ENCODE measurements around the gene SRRM4.
"Not testable (repeated sequence)": the region's sequence is repeated elsewhere in the genome, so short reads cannot be mapped to it uniquely, and the experiment has no call there.

The SRRM4 gene

GRCh38 chr12:119008691-119009221, 27.4 kb downstream of the SRRM4 start:
- FAIRE-seq, result no peak

DNA sequence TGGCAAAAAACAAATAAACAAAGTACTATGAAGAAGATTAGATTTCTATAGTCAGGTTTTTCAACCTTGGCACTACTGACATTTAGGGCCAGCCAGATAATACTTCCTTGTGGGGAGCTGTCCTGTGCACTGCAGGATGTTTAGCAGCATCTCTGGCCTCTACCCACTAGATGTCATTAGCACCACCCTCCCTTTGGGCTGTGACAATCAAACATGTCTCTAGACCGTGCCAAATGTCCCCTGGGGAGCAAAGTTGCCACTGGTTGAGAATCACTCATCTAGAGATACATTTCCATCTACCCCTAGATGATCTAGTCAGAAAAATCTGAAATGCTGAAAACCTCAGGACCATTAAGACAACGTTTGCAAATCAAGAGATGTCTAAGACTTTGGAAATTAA, 29.9 kb downstream of the SRRM4 start:
- no peak for FAIRE-seq

DNA sequence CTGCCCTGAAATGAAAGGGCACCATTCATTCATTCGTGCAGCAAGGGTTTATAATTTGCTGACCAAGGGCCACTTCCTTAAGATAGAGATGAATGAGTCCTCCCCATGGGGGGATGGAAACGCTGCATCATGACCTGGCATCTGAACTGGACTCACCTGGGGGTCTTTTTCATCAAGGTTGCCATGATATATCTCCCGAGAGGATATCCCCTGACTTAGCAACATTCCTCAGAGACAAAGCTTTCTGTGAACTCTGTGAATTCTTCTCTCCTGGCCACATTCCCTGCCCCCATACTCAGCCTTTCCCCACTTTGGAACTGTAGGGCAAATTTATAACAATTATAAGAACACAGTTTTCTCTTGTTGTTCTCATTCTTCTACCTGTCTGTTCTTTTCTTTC, 30.8 kb downstream of the SRRM4 start:
- no peak for FAIRE-seq

- FAIRE-seq, result no peak
Measured at GRCh38 chr12:119013023-119013422, 31.7 kb downstream of the SRRM4 start.

DNA sequence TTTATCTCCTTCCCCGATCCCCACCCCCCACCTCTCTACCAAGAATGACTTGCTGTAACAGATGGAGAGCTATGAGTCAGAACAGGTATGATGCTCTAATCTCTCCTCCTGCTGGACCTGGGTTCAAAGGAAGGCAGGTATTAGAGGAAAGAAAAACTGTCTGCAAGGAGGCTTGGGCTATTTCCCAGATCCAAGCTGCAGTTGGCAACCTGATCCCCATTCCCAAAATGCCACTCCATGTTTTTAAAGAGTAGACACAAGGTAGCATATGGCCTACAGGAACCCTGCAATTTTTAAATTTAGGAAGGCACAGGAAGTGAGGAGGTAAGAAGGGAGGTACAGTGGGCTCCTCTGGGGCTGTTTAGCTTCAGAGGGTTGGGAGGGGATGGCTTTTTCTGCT, 33.0 kb downstream of the SRRM4 start:
- FAIRE-seq, result no peak

GRCh38 chr12:119016715-119017114, 35.4 kb downstream of the SRRM4 start:
- no peak for FAIRE-seq

GRCh38 chr12:119019166-119019565, 37.8 kb downstream of the SRRM4 start:
- no peak for FAIRE-seq

- FAIRE-seq, result no peak
Measured at GRCh38 chr12:119020406-119021360, 39.3 kb downstream of the SRRM4 start.

- no peak for FAIRE-seq
Measured at GRCh38 chr12:119024356-119024755, 43.0 kb downstream of the SRRM4 start.

- FAIRE-seq, result no peak
Measured at GRCh38 chr12:119025786-119026185, 44.4 kb downstream of the SRRM4 start.

- FAIRE-seq, result not testable (repeated sequence)
Measured at GRCh38 chr12:119033332-119033731, 52.0 kb downstream of the SRRM4 start.

GRCh38 chr12:119036878-119037825, 55.8 kb downstream of the SRRM4 start:
- FAIRE-seq, result no peak

DNA sequence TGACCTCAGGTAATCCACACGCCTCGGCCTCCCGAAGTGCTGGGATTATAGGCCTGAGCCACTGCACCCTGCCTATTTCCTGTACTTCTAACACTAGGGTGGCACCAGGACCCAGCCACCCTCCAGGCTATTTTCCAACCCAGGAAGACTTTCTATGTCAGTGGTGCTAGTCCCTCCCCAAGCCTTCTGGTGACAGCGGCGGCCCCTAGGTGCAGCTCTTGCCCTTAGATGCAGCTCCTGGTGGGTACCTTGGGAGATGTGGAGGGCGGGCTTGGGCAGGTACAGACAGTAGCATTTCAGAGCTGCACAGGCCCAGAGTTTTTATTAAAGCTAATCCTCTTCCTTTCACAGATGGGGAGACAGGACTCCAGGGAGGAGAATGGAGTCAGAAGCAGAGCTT, 62.8 kb downstream of the SRRM4 start:
- no peak for FAIRE-seq

GRCh38 chr12:119047641-119048040, 66.3 kb downstream of the SRRM4 start:
- no peak for FAIRE-seq

GRCh38 chr12:119050663-119051062, 69.3 kb downstream of the SRRM4 start:
- FAIRE-seq, result no peak

DNA sequence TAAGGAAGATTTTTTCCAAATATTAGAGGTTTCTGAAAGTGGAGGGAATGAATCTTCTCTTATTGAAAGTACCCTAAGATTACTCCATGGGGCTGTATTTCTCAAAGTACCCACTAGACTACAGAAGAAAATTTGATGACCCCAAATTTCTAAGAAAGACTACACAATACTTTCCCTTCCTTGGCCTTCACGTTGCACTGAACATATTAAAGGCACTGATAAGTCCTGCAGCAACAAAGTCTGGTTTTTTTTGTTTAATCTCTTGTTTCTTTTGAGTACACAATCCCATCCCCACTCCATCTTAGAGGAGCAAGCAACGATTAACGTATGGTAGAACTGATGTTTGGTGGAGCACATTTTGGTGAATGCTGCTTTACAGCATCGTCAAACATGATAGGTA, 70.1 kb downstream of the SRRM4 start:
- FAIRE-seq, result no peak

DNA sequence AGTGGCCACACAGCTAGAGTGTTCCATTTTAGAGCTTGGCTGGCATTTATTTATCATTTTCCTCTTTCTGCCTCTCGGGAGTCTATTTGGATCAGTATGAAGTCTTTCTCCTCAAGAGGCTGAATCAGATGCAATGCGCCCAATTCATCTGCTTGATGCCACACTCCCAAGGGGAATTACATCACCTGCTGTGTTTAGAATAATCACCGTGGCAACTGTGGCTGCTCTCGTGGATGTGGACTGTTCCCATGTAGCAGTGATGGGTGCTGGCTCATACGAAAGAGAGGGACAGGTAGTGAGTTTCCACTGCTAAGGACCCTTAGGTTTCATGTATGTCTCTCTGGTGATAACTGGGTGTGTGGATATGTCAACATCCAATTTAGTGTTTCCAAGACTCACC, 70.7 kb downstream of the SRRM4 start:
- FAIRE-seq, result no peak

GRCh38 chr12:119055977-119056376, 74.6 kb downstream of the SRRM4 start:
- FAIRE-seq, result no peak

- no peak for FAIRE-seq
Measured at GRCh38 chr12:119060847-119061796, 79.8 kb downstream of the SRRM4 start.

- FAIRE-seq, result no peak
Measured at GRCh38 chr12:119068129-119068856, 87.0 kb downstream of the SRRM4 start.

GRCh38 chr12:119069147-119069642, 87.9 kb downstream of the SRRM4 start:
- no peak for FAIRE-seq
